Fibroblast of lung (primary cell): ENCODE data around the gene ACOXL.

ENCODE experiments used
- EZH2 ChIP-seq: IDR thresholded peaks from 2 replicates; pipeline ENCODE4 v1.5.1; 2012; ENCODE audit warnings: low read length, control low read depth, mild to moderate bottlenecking; ENCODE audit errors: missing control alignments
- TF ChIP-seq, protein P1 (sequence below), 2 donors: IDR thresholded peaks in 1 of 2; conservative IDR thresholded peaks in 1 of 2; 1 replicate in 1 of 2; 2 replicates in 1 of 2; pipeline ENCODE4 v1.5.1; 2011 to 2012; ENCODE audit warnings: low read length in 2 of 2, control low read depth in 1 of 2, inconsistent platforms in 1 of 2, low read depth in 1 of 2, mild to moderate bottlenecking in 1 of 2

DNA sequence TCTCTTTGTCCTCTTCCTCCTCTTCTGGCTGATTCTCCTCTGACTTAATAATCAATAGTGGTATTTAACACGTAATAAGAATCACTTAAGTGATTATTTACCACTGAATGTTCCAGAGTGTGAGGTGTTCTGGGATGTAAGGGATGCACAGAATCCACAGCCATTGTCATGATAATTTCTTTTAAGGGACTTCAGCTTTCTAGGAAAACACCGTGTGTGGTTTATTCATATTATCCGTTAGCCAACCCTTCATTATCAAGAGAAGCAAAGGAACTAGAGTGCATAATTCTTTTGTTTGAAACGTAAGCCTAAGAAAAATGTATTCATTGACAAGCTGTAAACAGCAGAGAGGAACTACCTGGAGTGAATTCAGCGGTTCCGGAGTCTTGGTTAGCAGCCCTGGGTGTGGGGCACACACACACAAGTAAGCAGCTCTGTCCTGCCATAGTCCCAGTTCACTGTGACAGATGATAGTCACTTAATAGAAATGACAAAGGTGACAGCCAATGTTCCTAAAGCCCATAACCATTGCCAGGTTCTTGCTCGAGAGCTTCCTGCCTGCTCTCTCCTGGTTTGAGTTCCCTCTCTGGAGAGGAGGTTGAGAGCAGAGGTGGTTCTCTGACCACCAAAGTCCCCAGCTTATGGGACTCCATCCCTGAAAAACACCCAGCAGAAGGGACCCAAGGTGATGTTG lies 101.9 kb downstream of the ACOXL start:
- TF ChIP-seq, protein P1, sequence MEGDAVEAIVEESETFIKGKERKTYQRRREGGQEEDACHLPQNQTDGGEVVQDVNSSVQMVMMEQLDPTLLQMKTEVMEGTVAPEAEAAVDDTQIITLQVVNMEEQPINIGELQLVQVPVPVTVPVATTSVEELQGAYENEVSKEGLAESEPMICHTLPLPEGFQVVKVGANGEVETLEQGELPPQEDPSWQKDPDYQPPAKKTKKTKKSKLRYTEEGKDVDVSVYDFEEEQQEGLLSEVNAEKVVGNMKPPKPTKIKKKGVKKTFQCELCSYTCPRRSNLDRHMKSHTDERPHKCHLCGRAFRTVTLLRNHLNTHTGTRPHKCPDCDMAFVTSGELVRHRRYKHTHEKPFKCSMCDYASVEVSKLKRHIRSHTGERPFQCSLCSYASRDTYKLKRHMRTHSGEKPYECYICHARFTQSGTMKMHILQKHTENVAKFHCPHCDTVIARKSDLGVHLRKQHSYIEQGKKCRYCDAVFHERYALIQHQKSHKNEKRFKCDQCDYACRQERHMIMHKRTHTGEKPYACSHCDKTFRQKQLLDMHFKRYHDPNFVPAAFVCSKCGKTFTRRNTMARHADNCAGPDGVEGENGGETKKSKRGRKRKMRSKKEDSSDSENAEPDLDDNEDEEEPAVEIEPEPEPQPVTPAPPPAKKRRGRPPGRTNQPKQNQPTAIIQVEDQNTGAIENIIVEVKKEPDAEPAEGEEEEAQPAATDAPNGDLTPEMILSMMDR (conservative IDR thresholded peaks at IDR 0.05 in 1 of 2, IDR thresholded peaks at IDR 0.05 in 1 of 2; ENCODE audit: low read depth in 1 of 2, low read length in 2 of 2), result no peak
- TF ChIP-seq EZH2, result no peak
